Stomach (tissue), 4 donors: ENCODE measurements around the gene ADIRF.

Source experiments
- POLR2A ChIP-seq, 4 donors: fragments of 450-650 bp; IDR thresholded peaks; one replicate each; pipeline ENCODE4 v1.6.1; 2016; ENCODE audit warnings: antibody characterized with exemption in 4 of 4, control low read depth in 2 of 4, mild to moderate bottlenecking in 1 of 4, moderate library complexity in 1 of 4
- POLR2AphosphoS5 ChIP-seq, 3 donors: sonication (generic); formaldehyde crosslinking; IDR thresholded peaks; one replicate each; pipeline ENCODE4 v1.6.1; 2016; ENCODE audit warnings: antibody characterized with exemption in 3 of 3
- TF ChIP-seq, protein P1 (sequence below), 7 experiments: fragments of 450-650 bp in 4 of 7; fragments of 200-600 bp in 3 of 7; sonication (generic) in 3 of 7; IDR thresholded peaks; one replicate each; pipeline ENCODE4 v1.5.1; 2016 to 2019; ENCODE audit warnings: antibody characterized with exemption in 7 of 7, control low read depth in 2 of 7, mild to moderate bottlenecking in 1 of 7

DNA sequence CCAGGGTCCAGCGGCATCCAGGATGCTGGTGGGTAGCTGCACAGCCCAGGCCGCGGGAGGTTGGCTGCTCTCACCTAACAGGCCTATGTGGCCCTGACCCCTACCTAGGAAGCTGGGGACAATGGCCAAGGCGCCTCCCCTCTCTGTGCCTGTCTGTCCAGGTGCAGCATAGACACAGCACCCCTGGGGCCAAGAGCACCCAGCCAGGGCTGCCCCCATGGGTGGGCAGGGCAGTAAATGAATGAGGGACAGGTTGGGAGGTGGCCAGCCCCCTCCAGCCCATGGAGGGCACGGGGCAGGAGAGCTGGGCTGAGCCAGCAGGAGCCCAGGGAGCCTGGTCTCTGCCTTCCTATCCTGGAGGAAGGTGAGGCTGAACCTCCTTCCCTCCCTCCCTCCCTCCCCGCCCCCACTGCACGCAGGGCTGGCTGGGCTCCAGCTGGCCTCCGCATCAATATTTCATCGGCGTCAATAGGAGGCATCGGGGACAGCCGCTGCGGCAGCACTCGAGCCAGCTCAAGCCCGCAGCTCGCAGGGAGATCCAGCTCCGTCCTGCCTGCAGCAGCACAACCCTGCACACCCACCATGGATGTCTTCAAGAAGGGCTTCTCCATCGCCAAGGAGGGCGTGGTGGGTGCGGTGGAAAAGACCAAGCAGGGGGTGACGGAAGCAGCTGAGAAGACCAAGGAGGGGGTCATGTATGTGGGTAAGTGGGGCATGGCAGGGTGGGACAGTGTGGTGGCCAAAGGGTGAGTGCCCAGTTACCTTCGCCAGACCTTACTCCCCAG lies 10.0 kb upstream of the ADIRF start, which contains the start of gene SNCG:
- TF ChIP-seq, protein P1, sequence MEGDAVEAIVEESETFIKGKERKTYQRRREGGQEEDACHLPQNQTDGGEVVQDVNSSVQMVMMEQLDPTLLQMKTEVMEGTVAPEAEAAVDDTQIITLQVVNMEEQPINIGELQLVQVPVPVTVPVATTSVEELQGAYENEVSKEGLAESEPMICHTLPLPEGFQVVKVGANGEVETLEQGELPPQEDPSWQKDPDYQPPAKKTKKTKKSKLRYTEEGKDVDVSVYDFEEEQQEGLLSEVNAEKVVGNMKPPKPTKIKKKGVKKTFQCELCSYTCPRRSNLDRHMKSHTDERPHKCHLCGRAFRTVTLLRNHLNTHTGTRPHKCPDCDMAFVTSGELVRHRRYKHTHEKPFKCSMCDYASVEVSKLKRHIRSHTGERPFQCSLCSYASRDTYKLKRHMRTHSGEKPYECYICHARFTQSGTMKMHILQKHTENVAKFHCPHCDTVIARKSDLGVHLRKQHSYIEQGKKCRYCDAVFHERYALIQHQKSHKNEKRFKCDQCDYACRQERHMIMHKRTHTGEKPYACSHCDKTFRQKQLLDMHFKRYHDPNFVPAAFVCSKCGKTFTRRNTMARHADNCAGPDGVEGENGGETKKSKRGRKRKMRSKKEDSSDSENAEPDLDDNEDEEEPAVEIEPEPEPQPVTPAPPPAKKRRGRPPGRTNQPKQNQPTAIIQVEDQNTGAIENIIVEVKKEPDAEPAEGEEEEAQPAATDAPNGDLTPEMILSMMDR (IDR thresholded peaks at IDR 0.05): no peak
- TF ChIP-seq POLR2A (IDR thresholded peaks at IDR 0.05): no peak
- no peak for TF ChIP-seq POLR2AphosphoS5 (IDR thresholded peaks at IDR 0.05)
